ENCODE measurements around the gene LRRC27.

LRRC27 gene

GRCh38 chr10:132383751-132384196, 51.8 kb downstream of the LRRC27 start:
- H3K27me3 ChIP-seq (ENCODE audit: insufficient read depth, poor library complexity, severe bottlenecking) = no peaks in the 10 kb centered on the region
- H3K4me3 ChIP-seq (replicated peaks; ENCODE audit: insufficient read depth, low read length) = no peak overlapping the region
- H3K27ac ChIP-seq (replicated peaks) = no peak overlapping the region
- DNase-seq (ENCODE audit: low read depth in 1 of 2, low spot score in 1 of 2) = no peak
- TF ChIP-seq, protein P1, sequence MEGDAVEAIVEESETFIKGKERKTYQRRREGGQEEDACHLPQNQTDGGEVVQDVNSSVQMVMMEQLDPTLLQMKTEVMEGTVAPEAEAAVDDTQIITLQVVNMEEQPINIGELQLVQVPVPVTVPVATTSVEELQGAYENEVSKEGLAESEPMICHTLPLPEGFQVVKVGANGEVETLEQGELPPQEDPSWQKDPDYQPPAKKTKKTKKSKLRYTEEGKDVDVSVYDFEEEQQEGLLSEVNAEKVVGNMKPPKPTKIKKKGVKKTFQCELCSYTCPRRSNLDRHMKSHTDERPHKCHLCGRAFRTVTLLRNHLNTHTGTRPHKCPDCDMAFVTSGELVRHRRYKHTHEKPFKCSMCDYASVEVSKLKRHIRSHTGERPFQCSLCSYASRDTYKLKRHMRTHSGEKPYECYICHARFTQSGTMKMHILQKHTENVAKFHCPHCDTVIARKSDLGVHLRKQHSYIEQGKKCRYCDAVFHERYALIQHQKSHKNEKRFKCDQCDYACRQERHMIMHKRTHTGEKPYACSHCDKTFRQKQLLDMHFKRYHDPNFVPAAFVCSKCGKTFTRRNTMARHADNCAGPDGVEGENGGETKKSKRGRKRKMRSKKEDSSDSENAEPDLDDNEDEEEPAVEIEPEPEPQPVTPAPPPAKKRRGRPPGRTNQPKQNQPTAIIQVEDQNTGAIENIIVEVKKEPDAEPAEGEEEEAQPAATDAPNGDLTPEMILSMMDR (IDR thresholded peaks at IDR 0.05; ENCODE audit: insufficient read depth, low read length) = no peak
- no peak for TF ChIP-seq SPI1 (IDR thresholded peaks at IDR 0.05; ENCODE audit: borderline replicate concordance, low read depth)
- TF ChIP-seq, protein P2, sequence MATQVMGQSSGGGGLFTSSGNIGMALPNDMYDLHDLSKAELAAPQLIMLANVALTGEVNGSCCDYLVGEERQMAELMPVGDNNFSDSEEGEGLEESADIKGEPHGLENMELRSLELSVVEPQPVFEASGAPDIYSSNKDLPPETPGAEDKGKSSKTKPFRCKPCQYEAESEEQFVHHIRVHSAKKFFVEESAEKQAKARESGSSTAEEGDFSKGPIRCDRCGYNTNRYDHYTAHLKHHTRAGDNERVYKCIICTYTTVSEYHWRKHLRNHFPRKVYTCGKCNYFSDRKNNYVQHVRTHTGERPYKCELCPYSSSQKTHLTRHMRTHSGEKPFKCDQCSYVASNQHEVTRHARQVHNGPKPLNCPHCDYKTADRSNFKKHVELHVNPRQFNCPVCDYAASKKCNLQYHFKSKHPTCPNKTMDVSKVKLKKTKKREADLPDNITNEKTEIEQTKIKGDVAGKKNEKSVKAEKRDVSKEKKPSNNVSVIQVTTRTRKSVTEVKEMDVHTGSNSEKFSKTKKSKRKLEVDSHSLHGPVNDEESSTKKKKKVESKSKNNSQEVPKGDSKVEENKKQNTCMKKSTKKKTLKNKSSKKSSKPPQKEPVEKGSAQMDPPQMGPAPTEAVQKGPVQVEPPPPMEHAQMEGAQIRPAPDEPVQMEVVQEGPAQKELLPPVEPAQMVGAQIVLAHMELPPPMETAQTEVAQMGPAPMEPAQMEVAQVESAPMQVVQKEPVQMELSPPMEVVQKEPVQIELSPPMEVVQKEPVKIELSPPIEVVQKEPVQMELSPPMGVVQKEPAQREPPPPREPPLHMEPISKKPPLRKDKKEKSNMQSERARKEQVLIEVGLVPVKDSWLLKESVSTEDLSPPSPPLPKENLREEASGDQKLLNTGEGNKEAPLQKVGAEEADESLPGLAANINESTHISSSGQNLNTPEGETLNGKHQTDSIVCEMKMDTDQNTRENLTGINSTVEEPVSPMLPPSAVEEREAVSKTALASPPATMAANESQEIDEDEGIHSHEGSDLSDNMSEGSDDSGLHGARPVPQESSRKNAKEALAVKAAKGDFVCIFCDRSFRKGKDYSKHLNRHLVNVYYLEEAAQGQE (IDR thresholded peaks at IDR 0.05; ENCODE audit: insufficient replicate concordance, low read depth) = no peak
- no peak for TF ChIP-seq POLR2AphosphoS5 (IDR thresholded peaks at IDR 0.05; ENCODE audit: low read depth)
- TF ChIP-seq GABPA (IDR thresholded peaks at IDR 0.05; ENCODE audit: low read depth) = no peak

DNA sequence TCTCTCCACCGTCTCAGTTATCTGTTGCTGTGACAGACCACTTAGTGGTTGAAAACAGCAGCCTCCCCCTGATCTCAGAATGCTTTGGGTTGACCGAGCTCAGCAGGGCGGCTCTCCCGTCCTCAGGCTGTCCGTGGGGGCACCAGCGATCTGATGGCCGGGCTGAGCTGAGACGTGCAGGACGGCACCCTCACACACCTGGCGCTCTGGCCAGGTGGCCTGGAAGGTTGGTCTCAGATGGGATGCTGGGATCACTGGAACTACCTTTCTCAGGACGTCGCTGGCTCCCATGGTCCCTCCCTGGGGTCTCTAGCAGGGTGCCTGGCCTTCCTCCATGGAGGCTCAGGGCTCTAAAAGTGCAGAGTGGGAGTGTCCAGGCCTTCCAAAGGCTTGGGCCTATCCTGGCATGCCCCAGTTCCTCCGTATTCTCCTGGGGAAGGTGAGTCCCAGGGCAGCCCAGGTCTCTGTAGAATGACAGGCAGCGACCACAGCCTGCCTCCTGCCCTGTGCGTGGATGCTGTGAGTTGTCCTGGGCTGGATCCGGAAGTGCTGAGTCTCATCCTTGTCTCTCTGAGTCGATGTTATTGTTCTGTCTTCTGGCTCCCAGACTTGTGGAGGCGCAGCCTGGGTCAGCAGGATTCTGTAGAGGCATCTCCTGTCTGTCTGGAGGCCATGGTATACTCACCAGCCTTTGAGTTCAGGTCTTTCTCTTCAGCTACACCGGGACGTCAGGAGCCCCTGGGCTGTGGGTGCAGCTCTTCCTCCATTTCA, 52.8 kb downstream of the LRRC27 start:
- no peak overlapping the region for H3K4me3 ChIP-seq (replicated peaks; ENCODE audit: insufficient read depth, low read length)
- TF ChIP-seq, protein P1 (IDR thresholded peaks at IDR 0.05; ENCODE audit: insufficient read depth, low read length) = no peak
- TF ChIP-seq POLR2AphosphoS5 (IDR thresholded peaks at IDR 0.05; ENCODE audit: low read depth) (no peak), GABPA (IDR thresholded peaks at IDR 0.05; ENCODE audit: low read depth) (no peak), SPI1 (IDR thresholded peaks at IDR 0.05; ENCODE audit: borderline replicate concordance, low read depth) (no peak)
- TF ChIP-seq, protein P2 (IDR thresholded peaks at IDR 0.05; ENCODE audit: insufficient replicate concordance, low read depth) = no peak
- DNase-seq (ENCODE audit: low read depth in 1 of 2, low spot score in 1 of 2) = no peak
- no peak overlapping the region for H3K27ac ChIP-seq (replicated peaks)
- H3K27me3 ChIP-seq (ENCODE audit: insufficient read depth, poor library complexity, severe bottlenecking) = no peaks in the 10 kb centered on the region

DNA sequence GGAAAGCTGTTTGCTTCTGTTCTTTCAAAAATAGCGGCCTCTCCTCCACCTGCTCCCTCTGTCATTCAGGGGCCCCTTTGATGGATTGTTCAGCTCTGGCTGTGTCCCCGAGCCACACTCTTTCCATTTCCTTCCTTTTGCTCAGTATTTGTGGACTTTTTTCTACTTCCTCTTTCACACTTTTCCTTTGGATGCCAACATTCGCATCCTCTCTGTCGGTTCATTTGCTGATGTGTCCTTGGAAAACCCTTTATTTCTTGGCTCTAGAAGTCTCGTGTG, 53.3 kb downstream of the LRRC27 start:
- Histone ChIP-seq H3K27ac (replicated peaks) (no peak overlapping the region), H3K27me3 (ENCODE audit: insufficient read depth, poor library complexity, severe bottlenecking) (no peaks in the 10 kb centered on the region), H3K4me3 (replicated peaks; ENCODE audit: insufficient read depth, low read length) (no peak overlapping the region)
- no peak for DNase-seq (ENCODE audit: low read depth in 1 of 2, low spot score in 1 of 2)
- TF ChIP-seq POLR2AphosphoS5 (IDR thresholded peaks at IDR 0.05; ENCODE audit: low read depth) (no peak), SPI1 (IDR thresholded peaks at IDR 0.05; ENCODE audit: borderline replicate concordance, low read depth) (no peak; the same call in 1 of the 2 replicates), GABPA (IDR thresholded peaks at IDR 0.05; ENCODE audit: low read depth) (no peak)
- TF ChIP-seq, protein P1 (IDR thresholded peaks at IDR 0.05; ENCODE audit: insufficient read depth, low read length) = no peak
- TF ChIP-seq, protein P2 (IDR thresholded peaks at IDR 0.05; ENCODE audit: insufficient replicate concordance, low read depth) = no peak

All from HL-60 (cell line).